Kidney epithelial cell (primary cell): ENCODE measurements around the gene GGTA1. TPM values are rescaled to one million over a fixed set of nuclear protein-coding genes. Genes with fewer than 3 reads are reported as not detected.

Experiments used
- DNase-seq: peaks from one replicate; pipeline ENCODE4 v3.0.0-alpha.2; 2010; ENCODE audit warnings: low read depth
- H3K27me3 ChIP-seq: 2 replicates; pipeline ENCODE4 v1.6.0; 2011; ENCODE audit warnings: low read length; ENCODE audit not compliant: control insufficient read depth, insufficient read depth
- H3K36me3 ChIP-seq: 2 replicates; pipeline ENCODE4 v1.5.1; 2011; ENCODE audit warnings: low read length; ENCODE audit not compliant: control insufficient read depth, insufficient read depth
- H3K4me3 ChIP-seq: 2 replicates; pipeline ENCODE4 v1.5.1; 2011; ENCODE audit warnings: low read depth, mild to moderate bottlenecking, control low read depth, low read length
- total RNA-seq: library from RNA; depleted of rRNA; stranded (reverse); fragments of >200 nt; gene quantifications from 2 replicates; pipeline ENCODE4 v1.2.3, GENCODE V29; 2015
- TF ChIP-seq, protein P1 (sequence below): IDR thresholded peaks from 2 replicates; pipeline ENCODE4 v1.5.1; 2011; ENCODE audit warnings: mild to moderate bottlenecking, moderate library complexity, low read length, control low read depth, inconsistent platforms; ENCODE audit not compliant: insufficient read depth, poor library complexity, severe bottlenecking

Gene GGTA1
- total RNA-seq, 1 donor from 2014 or later = not detected

DNA sequence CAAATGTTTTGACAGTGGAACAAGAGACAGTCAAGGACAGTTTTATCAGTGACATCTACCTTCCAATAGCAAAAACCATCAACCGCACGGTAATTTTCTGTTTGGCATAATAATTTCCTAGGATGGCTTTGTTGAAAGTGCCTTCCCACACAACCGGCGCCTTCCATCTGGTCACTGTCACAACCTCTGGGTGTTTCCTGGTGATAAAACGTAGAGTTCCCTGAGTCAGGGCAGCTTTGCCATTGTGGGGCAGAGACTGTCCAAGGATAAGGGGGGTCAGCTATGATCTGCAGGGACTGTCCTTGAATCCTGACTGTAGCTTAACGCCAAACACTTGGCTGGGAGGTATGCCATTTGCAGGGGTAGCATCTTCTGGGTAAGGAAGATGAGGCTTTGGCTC, 47.6 kb downstream of the GGTA1 start:
- no peak overlapping the region for H3K4me3 ChIP-seq
- H3K36me3 ChIP-seq = no peaks in the 10 kb centered on the region
- TF ChIP-seq, protein P1, sequence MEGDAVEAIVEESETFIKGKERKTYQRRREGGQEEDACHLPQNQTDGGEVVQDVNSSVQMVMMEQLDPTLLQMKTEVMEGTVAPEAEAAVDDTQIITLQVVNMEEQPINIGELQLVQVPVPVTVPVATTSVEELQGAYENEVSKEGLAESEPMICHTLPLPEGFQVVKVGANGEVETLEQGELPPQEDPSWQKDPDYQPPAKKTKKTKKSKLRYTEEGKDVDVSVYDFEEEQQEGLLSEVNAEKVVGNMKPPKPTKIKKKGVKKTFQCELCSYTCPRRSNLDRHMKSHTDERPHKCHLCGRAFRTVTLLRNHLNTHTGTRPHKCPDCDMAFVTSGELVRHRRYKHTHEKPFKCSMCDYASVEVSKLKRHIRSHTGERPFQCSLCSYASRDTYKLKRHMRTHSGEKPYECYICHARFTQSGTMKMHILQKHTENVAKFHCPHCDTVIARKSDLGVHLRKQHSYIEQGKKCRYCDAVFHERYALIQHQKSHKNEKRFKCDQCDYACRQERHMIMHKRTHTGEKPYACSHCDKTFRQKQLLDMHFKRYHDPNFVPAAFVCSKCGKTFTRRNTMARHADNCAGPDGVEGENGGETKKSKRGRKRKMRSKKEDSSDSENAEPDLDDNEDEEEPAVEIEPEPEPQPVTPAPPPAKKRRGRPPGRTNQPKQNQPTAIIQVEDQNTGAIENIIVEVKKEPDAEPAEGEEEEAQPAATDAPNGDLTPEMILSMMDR = no peak
- DNase-seq = no peak
- peaks cover 10% of the 10 kb centered on the region for H3K27me3 ChIP-seq

GRCh38 chr9:121451586-121451985, 48.1 kb downstream of the GGTA1 start:
- no peak for DNase-seq
- Histone ChIP-seq H3K4me3 (no peak overlapping the region), H3K27me3 (peaks cover 8% of the 10 kb centered on the region), H3K36me3 (no peaks in the 10 kb centered on the region)
- TF ChIP-seq, protein P1 = no peak

DNA sequence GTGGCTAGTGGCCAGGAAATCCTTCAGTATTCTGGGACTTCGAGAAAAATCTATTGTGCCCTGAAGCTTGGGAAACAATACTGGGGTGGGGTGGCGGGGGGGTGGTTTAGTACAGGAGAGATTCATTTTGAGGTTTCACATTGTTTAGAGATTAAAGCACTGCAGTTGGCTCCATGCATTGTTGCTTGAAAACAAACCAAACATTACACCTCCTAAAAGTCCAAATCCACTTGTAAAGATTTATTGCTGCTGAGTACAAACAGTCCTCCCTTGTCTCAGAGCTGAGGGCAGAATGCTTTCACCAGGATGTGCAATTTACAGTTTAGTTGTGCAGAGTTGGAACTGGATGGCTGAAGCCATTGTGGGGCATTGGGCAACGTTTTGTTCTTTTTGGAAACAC, 49.4 kb downstream of the GGTA1 start:
- DNase-seq = no peak
- H3K27me3 ChIP-seq = peaks cover 13% of the 10 kb centered on the region
- H3K36me3 ChIP-seq = no peaks in the 10 kb centered on the region
- TF ChIP-seq, protein P1 = no peak
- H3K4me3 ChIP-seq = no peak overlapping the region

- H3K27me3 ChIP-seq = peaks cover 13% of the 10 kb centered on the region
- H3K36me3 ChIP-seq = no peaks in the 10 kb centered on the region
- no peak overlapping the region for H3K4me3 ChIP-seq
- DNase-seq = no peak
- TF ChIP-seq, protein P1 = no peak
Measured at GRCh38 chr9:121449786-121450185, 49.9 kb downstream of the GGTA1 start.

DNA sequence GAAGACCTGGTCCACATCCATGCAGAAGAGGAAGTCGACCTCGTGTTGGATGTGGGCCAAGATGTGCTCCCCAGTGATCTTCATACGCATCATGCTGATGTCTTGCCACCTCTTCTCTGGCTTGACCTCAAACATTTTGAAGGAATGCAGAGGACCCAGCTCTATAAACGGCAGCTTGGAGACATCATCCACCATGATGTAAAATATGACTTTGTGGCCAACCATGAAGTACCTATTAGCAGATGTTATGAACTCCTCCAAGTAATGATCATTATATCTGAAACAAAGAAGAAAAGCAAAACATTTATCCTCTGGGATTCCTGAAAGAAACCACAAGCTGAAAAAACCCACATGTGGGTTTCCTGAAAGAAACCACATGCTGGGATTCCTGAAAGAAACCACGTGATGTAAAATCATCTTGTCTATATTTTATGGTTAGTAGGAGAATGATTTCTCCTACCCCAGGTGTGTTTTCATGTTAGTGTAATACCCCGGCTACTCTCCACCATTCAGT, 52.3 kb downstream of the GGTA1 start:
- TF ChIP-seq, protein P1 = no peak
- peak; percentile 35 for DNase-seq
- Histone ChIP-seq H3K36me3 (no peaks in the 10 kb centered on the region), H3K27me3 (peaks cover 9% of the 10 kb centered on the region), H3K4me3 (no peak overlapping the region)

- TF ChIP-seq, protein P1 = peak; percentile 5
- Histone ChIP-seq H3K27me3 (peaks cover 7% of the 10 kb centered on the region), H3K4me3 (no peak overlapping the region), H3K36me3 (no peaks in the 10 kb centered on the region)
- no peak for DNase-seq
Measured at GRCh38 chr9:121445986-121446385, 53.7 kb downstream of the GGTA1 start.
